Hepatocyte (in vitro differentiated cells): ENCODE results near the gene CLEC4F. TPM values are rescaled to one million over a fixed set of nuclear protein-coding genes. Genes with fewer than 3 reads are reported as not detected.

Source experiments
- DNase-seq: peaks from one replicate; pipeline ENCODE4 v3.0.0-alpha.2; 2016; ENCODE audit warnings: low spot score
- H2AFZ ChIP-seq: fragments of 200-600 bp; sonication (generic); 2 replicates; pipeline ENCODE4 v1.6.0; 2016; ENCODE audit warnings: antibody characterized with exemption, mild to moderate bottlenecking
- H3K27ac ChIP-seq: fragments of 200-600 bp; sonication (generic); 2 replicates; pipeline ENCODE4 v1.5.1; 2016; ENCODE audit warnings: mild to moderate bottlenecking
- H3K27me3 ChIP-seq: fragments of 200-600 bp; sonication (generic); 2 replicates; pipeline ENCODE4 v1.6.1; 2016
- H3K36me3 ChIP-seq: fragments of 200-600 bp; sonication (generic); replicated peaks from 2 replicates; pipeline ENCODE4 v1.5.1; 2016; ENCODE audit warnings: low read depth; ENCODE audit not compliant: insufficient read depth
- H3K4me1 ChIP-seq: fragments of 200-600 bp; sonication (generic); 2 replicates; pipeline ENCODE4 v1.5.1; 2016; ENCODE audit warnings: mild to moderate bottlenecking, moderate library complexity; ENCODE audit not compliant: insufficient read depth
- H3K4me2 ChIP-seq: fragments of 200-600 bp; sonication (generic); 2 replicates; pipeline ENCODE4 v1.6.0; 2016
- H3K4me3 ChIP-seq: fragments of 200-600 bp; sonication (generic); 2 replicates; pipeline ENCODE4 v1.5.1; 2016; ENCODE audit warnings: mild to moderate bottlenecking
- H3K79me2 ChIP-seq: fragments of 200-600 bp; sonication (generic); 2 replicates; pipeline ENCODE4 v1.6.0; 2017; ENCODE audit warnings: mild to moderate bottlenecking
- H3K9me2 ChIP-seq: fragments of 200-600 bp; sonication (generic); replicated peaks from 2 replicates; pipeline ENCODE4 v1.6.0; 2017; ENCODE audit warnings: mild to moderate bottlenecking; ENCODE audit not compliant: insufficient read depth
- H3K9me3 ChIP-seq: fragments of 200-600 bp; sonication (generic); 2 replicates; pipeline ENCODE4 v1.5.1; 2016; ENCODE audit warnings: low read depth, mild to moderate bottlenecking
- H4K20me1 ChIP-seq: fragments of 200-600 bp; sonication (generic); 2 replicates; pipeline ENCODE4 v1.6.0; 2016; ENCODE audit warnings: mild to moderate bottlenecking; ENCODE audit not compliant: insufficient read depth, poor library complexity, severe bottlenecking
- CTCF ChIP-seq: fragments of 200-600 bp; sonication (generic); IDR thresholded peaks from 2 replicates; pipeline ENCODE4 v1.5.1; 2016; ENCODE audit warnings: antibody characterized with exemption, mild to moderate bottlenecking; ENCODE audit not compliant: poor library complexity
- EZH2 ChIP-seq: fragments of 200-600 bp; sonication (generic); IDR thresholded peaks from 2 replicates; pipeline ENCODE4 v1.6.1; 2016; ENCODE audit warnings: antibody characterized with exemption, mild to moderate bottlenecking, borderline replicate concordance
- EZH2phosphoT487 ChIP-seq: fragments of 200-600 bp; sonication (generic); IDR thresholded peaks from one replicate; pipeline ENCODE4 v1.6.1; 2018; ENCODE audit warnings: antibody characterized with exemption, mild to moderate bottlenecking, low read depth, moderate library complexity; ENCODE audit not compliant: unreplicated experiment, severe bottlenecking
- WGBS: methylation state at CpG from one replicate; pipeline ENCODE4 v1.1.6; 2016; ENCODE audit warnings: low lambda C conversion rate; ENCODE audit errors: missing lambda C conversion rate; 5-methylcytosine and 5-hydroxymethylcytosine counted together
- polyA plus RNA-seq: library from polyadenylated mRNA; unstranded; fragments of >200 nt; fragmentation: Nextera tagmentation; extraction: Ambion mirVana; gene quantifications from 2 replicates; pipeline ENCODE4 v1.2.1, GENCODE V29; 2016
- total RNA-seq: library from RNA; depleted of rRNA; stranded (reverse); fragments of >200 nt; gene quantifications from 2 replicates; pipeline ENCODE4 v1.2.3, GENCODE V29; 2014

CLEC4F gene
- not detected in 2 replicates for total RNA-seq
- not detected in 2 replicates for polyA plus RNA-seq

GRCh38 chr2:70820499-70820898 is at the start of gene CLEC4F:
Gene CLEC4F, minus strand, starts transcription at chr2:70820599. Its CDS starts 76 bp downstream, at chr2:70820523.
- DNase-seq = no peak
- H3K36me3 ChIP-seq = no peaks in the 10 kb centered on the region

DNA sequence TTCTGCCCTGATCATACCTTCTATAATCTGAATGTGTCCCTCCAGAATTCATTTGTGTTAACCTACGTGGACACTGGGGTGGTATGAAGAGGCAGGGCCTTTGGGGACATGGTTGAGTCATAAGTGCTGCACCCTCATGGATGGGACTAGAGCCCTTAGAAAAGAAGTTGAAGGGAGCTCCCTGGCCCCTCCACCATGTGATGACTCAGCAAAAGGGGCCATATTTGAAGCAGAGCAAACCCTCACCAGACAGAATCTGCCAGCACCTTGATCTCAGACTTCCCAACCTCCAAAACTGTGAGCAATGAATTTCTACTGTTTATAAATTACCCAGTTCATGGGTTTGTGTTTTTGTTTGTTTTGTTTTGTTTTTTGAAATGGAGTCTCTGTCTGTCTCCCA is 48.6 kb upstream of the CLEC4F start:
- H3K36me3 ChIP-seq = no peaks in the 10 kb centered on the region
- no peak overlapping the region for H3K4me3 ChIP-seq
- no peaks in the 10 kb centered on the region for H3K9me2 ChIP-seq
- no peak overlapping the region for H3K4me2 ChIP-seq
- peaks cover 55% of the 10 kb centered on the region for H3K27me3 ChIP-seq
- no peak overlapping the region for H2AFZ ChIP-seq
- H3K27ac ChIP-seq = no peak overlapping the region
- no peaks in the 10 kb centered on the region for H3K9me3 ChIP-seq
- DNase-seq = no peak
- TF ChIP-seq EZH2phosphoT487 = no peak
- TF ChIP-seq CTCF = no peak
- no peak for TF ChIP-seq EZH2
- H3K4me1 ChIP-seq = no peaks in the 10 kb centered on the region
- no peaks in the 10 kb centered on the region for H3K79me2 ChIP-seq
- WGBS = 56% methylated on average over 1 of the region's 1 CpG
- no peaks in the 10 kb centered on the region for H4K20me1 ChIP-seq

More at GRCh38 chr2:70820499-70820898, at the start of gene CLEC4F:
- no peaks in the 10 kb centered on the region for H3K9me2 ChIP-seq
- H3K27me3 ChIP-seq = no peaks in the 10 kb centered on the region
- H4K20me1 ChIP-seq = no peaks in the 10 kb centered on the region
- 85% methylated on average over 6 of the region's 7 CpGs for WGBS
- no peak within 1 kb of the TSS for H3K4me2 ChIP-seq
- no peak within 1 kb of the TSS for H3K27ac ChIP-seq
- H3K9me3 ChIP-seq = no peaks in the 10 kb centered on the region
- H3K4me1 ChIP-seq = no peaks in the 10 kb centered on the region
- H3K4me3 ChIP-seq = no peak within 1 kb of the TSS
- no peaks in the 10 kb centered on the region for H3K79me2 ChIP-seq
- no peak for TF ChIP-seq EZH2phosphoT487
- no peak for TF ChIP-seq CTCF
- TF ChIP-seq EZH2 = no peak
- no peak within 1 kb of the TSS for H2AFZ ChIP-seq

DNA sequence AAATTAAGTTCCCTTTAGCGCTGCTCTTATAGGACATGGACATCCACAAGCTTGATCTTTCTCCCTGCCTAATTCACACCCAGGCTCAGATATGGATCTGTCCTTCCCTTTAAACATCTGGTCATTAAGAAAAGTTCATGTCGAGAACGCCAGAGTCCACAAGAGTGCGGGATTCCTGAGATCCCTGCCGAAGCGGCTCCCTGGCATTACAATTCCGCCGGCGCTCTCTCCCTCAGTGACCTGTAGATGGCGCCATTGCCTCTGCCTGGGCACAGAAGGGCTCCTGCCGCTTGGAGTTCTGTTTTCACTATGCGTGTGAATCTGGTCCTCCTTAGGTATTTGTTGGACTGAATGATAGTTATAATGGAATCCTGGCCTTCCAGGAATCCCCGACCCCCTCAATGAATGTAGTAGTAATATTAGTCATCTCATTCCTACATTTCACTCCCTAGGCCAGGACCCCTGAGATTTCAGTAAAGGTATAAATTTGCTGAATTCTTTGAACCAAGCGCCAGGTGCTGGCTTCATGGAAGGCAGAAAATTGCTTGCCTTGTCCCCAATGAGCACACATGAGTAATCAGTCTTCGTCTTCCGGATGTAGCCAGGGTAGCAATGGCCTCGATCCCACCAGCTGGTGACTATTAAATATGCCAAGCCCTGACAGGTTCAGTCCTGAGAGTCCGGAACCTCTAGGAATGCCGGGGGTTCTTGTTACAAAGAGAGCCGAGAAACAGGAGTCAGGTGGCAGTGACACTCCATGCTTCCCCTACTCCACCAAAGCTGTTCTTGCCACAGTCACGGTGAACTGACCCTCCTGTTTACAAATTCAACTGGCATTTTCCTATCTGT is 41.6 kb upstream of the CLEC4F start:
- peak; percentile 89 for DNase-seq
- WGBS = 26% methylated on average over 21 of the region's 21 CpGs
- no peaks in the 10 kb centered on the region for H3K9me2 ChIP-seq
- no peaks in the 10 kb centered on the region for H3K36me3 ChIP-seq
- no peak overlapping the region for H3K4me2 ChIP-seq
- TF ChIP-seq EZH2phosphoT487 (no peak), CTCF (peak; percentile 98)
- no peaks in the 10 kb centered on the region for H3K79me2 ChIP-seq
- H3K4me3 ChIP-seq = no peak overlapping the region
- peaks cover 62% of the 10 kb centered on the region for H3K27me3 ChIP-seq
- H4K20me1 ChIP-seq = no peaks in the 10 kb centered on the region
- H3K27ac ChIP-seq = no peak overlapping the region
- H3K4me1 ChIP-seq = no peaks in the 10 kb centered on the region
- no peaks in the 10 kb centered on the region for H3K9me3 ChIP-seq
- no peak overlapping the region for H2AFZ ChIP-seq
